ENCODE results near the gene MAPKAPK5. TPM values are rescaled to one million over a fixed set of nuclear protein-coding genes. Genes with fewer than 3 reads are reported as not detected.

Gene MAPKAPK5
- total RNA-seq, 1 donor from 2014 or later = 30.1 TPM

DNA sequence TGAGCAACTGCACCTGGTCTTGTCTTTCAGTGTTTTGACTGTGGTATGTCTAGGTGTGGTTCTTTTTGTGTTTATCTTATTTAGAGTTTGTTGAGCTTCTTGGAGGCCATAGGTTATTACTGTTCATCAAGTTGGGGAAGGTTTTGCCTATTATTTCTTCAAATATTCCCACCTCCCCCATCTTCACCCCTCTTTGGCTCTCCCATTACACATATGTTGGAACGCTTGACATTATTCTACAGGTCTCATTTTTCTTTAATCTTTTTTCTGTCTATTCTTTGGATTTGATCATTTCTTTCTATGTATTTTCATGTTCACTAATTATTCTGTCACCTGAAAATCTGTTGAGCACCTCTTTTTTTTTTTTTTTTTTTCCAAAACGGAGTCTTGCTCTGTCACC, 16.2 kb downstream of the MAPKAPK5 start:
- Mint-ChIP-seq H3K27ac (ENCODE audit: unreplicated experiment) (no peak overlapping the region), H3K4me3 (ENCODE audit: unreplicated experiment) (no peak overlapping the region), H3K4me1 (ENCODE audit: low read depth) (peaks cover 3% of the 10 kb centered on the region), H3K36me3 (ENCODE audit: low read depth) (peaks cover 3% of the 10 kb centered on the region), H3K9me3 (ENCODE audit: low read depth) (peaks cover 4% of the 10 kb centered on the region), H3K27me3 (ENCODE audit: low read depth) (no peaks in the 10 kb centered on the region)
- TF ChIP-seq, protein P1, sequence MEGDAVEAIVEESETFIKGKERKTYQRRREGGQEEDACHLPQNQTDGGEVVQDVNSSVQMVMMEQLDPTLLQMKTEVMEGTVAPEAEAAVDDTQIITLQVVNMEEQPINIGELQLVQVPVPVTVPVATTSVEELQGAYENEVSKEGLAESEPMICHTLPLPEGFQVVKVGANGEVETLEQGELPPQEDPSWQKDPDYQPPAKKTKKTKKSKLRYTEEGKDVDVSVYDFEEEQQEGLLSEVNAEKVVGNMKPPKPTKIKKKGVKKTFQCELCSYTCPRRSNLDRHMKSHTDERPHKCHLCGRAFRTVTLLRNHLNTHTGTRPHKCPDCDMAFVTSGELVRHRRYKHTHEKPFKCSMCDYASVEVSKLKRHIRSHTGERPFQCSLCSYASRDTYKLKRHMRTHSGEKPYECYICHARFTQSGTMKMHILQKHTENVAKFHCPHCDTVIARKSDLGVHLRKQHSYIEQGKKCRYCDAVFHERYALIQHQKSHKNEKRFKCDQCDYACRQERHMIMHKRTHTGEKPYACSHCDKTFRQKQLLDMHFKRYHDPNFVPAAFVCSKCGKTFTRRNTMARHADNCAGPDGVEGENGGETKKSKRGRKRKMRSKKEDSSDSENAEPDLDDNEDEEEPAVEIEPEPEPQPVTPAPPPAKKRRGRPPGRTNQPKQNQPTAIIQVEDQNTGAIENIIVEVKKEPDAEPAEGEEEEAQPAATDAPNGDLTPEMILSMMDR (IDR thresholded peaks at IDR 0.05) = no peak
- DNase-seq (ENCODE audit: low spot score) = no peak

DNA sequence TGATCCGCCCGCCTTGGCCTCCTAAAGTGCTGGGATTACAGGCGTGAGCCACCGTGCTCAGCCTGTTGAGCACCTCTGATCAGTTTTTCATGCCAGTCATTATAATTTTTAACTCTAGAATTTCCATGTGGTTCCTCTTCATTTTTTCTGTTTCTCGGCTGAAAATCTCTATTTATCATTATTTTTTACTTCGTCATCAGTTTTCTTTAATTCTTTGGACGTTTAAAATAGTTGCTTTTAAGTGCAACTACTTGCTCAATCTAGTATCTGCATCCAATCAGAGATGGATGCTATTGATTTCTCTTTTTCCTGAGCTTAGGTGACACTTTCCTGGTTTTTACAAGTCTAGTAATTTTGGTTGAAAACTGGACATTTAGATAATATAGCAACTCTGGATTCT, 16.8 kb downstream of the MAPKAPK5 start:
- H3K4me3 Mint-ChIP-seq (ENCODE audit: unreplicated experiment) = no peak overlapping the region
- H3K27me3 Mint-ChIP-seq (ENCODE audit: low read depth) = no peaks in the 10 kb centered on the region
- H3K27ac Mint-ChIP-seq (ENCODE audit: unreplicated experiment) = no peak overlapping the region
- DNase-seq (ENCODE audit: low spot score) = no peak
- TF ChIP-seq, protein P1 (IDR thresholded peaks at IDR 0.05) = no peak
- peaks cover 4% of the 10 kb centered on the region for H3K9me3 Mint-ChIP-seq (ENCODE audit: low read depth)
- H3K36me3 Mint-ChIP-seq (ENCODE audit: low read depth) = peaks cover 3% of the 10 kb centered on the region
- H3K4me1 Mint-ChIP-seq (ENCODE audit: low read depth) = peaks cover 3% of the 10 kb centered on the region

DNA sequence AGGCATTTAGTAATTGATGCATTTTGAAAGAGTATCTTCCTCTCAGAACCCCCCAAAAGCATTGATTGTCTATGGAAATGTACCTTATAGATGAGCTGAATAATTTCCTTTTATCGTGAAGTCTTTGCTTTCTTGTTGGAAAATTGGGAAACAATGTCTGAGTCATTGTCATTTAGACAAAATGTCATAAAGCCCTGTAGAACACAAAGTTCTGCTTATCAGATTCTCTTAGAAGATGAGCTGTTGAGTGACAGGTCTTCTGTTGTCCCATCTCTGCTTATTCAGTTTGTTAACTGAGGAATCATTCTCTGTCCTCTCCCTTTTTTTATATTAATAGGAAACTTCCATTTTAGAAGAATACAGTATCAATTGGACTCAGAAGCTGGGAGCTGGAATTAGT, 22.9 kb downstream of the MAPKAPK5 start:
- Mint-ChIP-seq H3K4me3 (ENCODE audit: unreplicated experiment) (no peak overlapping the region), H3K9me3 (ENCODE audit: low read depth) (no peaks in the 10 kb centered on the region), H3K36me3 (ENCODE audit: low read depth) (peaks cover 9% of the 10 kb centered on the region), H3K4me1 (ENCODE audit: low read depth) (peaks cover 13% of the 10 kb centered on the region), H3K27me3 (ENCODE audit: low read depth) (no peaks in the 10 kb centered on the region), H3K27ac (ENCODE audit: unreplicated experiment) (no peak overlapping the region)
- DNase-seq (ENCODE audit: low spot score) = no peak
- TF ChIP-seq, protein P1 (IDR thresholded peaks at IDR 0.05) = no peak

DNA sequence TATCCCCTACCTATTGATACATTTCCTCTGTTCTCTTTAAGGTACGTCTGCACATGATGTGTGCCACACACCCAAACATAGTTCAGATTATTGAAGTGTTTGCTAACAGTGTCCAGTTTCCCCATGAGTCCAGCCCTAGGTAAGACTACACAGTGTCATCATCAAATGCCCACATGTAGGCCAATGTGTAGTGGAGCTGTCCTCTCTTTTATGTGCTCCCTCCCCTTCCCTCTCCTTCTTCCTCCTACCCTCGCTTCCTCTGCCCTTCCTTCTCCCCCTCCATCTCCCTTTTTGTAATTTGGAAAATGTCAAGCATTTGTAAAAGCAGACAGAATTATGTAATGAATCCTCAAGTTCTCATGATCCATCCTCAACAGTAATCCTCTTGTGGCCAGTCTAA, 25.5 kb downstream of the MAPKAPK5 start:
- TF ChIP-seq, protein P1 (IDR thresholded peaks at IDR 0.05) = no peak
- no peak overlapping the region for H3K27ac Mint-ChIP-seq (ENCODE audit: unreplicated experiment)
- H3K9me3 Mint-ChIP-seq (ENCODE audit: low read depth) = peaks cover 2% of the 10 kb centered on the region
- peaks cover 10% of the 10 kb centered on the region for H3K4me1 Mint-ChIP-seq (ENCODE audit: low read depth)
- no peak overlapping the region for H3K4me3 Mint-ChIP-seq (ENCODE audit: unreplicated experiment)
- H3K36me3 Mint-ChIP-seq (ENCODE audit: low read depth) = peaks cover 24% of the 10 kb centered on the region
- no peak for DNase-seq (ENCODE audit: low spot score)
- H3K27me3 Mint-ChIP-seq (ENCODE audit: low read depth) = no peaks in the 10 kb centered on the region

DNA sequence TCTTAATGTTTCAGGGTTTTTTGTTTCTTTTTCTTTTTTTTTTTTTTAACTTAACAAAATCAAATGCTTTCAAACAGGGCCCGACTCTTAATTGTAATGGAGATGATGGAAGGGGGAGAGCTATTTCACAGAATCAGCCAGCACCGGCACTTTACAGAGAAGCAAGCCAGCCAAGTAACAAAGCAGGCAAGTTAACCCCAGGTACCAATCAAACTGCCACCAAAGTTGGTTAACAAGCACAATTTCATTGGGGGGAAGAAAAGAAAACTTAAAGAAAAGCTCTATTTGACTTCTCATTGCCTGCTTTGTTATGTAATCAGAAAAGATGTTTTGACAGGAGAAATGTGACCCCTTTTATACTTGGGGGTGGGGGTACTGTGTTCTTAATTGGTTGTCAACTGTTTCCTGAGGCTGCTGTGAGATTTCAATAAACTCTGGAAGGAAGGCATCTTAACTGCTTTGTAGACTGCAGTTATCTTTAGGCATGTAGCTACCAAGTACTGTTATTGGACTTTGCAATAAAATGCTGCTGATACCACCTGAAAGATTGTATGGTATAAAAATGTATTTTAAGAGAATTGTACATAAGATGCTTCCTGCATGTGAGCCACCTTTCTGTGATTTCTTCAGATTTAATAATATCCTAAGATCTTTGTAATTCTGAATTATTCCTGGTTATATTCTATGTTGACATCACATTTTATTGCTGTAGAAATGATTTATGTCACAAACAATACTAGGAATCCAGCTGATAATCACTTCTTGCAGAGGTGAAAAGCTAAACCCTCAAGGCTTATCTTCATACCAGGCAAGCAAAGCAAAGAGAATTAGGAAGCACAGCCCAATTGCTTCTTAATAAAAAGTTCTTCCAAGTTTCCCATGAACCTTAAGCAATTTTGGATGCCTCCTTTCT, 26.9 kb downstream of the MAPKAPK5 start:
- TF ChIP-seq, protein P1 (IDR thresholded peaks at IDR 0.05) = no peak
- no peaks in the 10 kb centered on the region for H3K27me3 Mint-ChIP-seq (ENCODE audit: low read depth)
- H3K4me1 Mint-ChIP-seq (ENCODE audit: low read depth) = peaks cover 10% of the 10 kb centered on the region
- DNase-seq (ENCODE audit: low spot score) = no peak
- H3K27ac Mint-ChIP-seq (ENCODE audit: unreplicated experiment) = no peak overlapping the region
- no peak overlapping the region for H3K4me3 Mint-ChIP-seq (ENCODE audit: unreplicated experiment)
- peaks cover 4% of the 10 kb centered on the region for H3K9me3 Mint-ChIP-seq (ENCODE audit: low read depth)
- peaks cover 30% of the 10 kb centered on the region for H3K36me3 Mint-ChIP-seq (ENCODE audit: low read depth)
